ENCODE measurements around the gene PAX5. TPM values are rescaled to one million over a fixed set of nuclear protein-coding genes. Genes with fewer than 3 reads are reported as not detected.

Gene PAX5
- polyA plus RNA-seq, 1 of the 3 experiments (the other 2 are of a cell fraction): 0.05 TPM

- 0 out of 2 replicates have a peak, but pooled peaks cover under 1% of the 10 kb centered on the region for H3K9me3 ChIP-seq
- DNase-seq: no peak
- H3K27ac ChIP-seq (ENCODE audit: low read depth in 2 of 2, low read length in 1 of 2): no peak overlapping the region
- H2AFZ ChIP-seq (ENCODE audit: low read depth): no peak overlapping the region
- POLR2A ChIA-PET: no interaction called here
- no peak overlapping the region for H3K4me2 ChIP-seq
- no peaks in the 10 kb centered on the region for H4K20me1 ChIP-seq (ENCODE audit: insufficient read depth)
- H3K27me3 ChIP-seq (ENCODE audit: insufficient read depth): peaks cover 36% of the 10 kb centered on the region; the same call in 1 of the 2 replicates
- H3K4me1 ChIP-seq (ENCODE audit: control insufficient read depth in 1 of 2, insufficient read depth in 2 of 2, low read depth in 1 of 2, low read length in 1 of 2): no peaks in the 10 kb centered on the region; a peak in 1 of 4 replicates
- TF ChIP-seq FOXJ3 (CRISPR knock-in tag; IDR thresholded peaks at IDR 0.05) (no peak), TCF12 (IDR thresholded peaks at IDR 0.05) (no peak), CHD2 (IDR thresholded peaks at IDR 0.05; ENCODE audit: low read length, partially characterized antibody) (no peak), SIN3A (IDR thresholded peaks at IDR 0.05; ENCODE audit: borderline replicate concordance, low read depth, low read length) (no peak), EP300 (IDR thresholded peaks at IDR 0.05; ENCODE audit: borderline replicate concordance in 1 of 2, low read depth in 1 of 2, low read length in 1 of 2) (no peak), CTCF (IDR thresholded peaks at IDR 0.05) (no peak), TEAD4 (IDR thresholded peaks at IDR 0.05; ENCODE audit: borderline replicate concordance, insufficient read depth) (no peak), GATA2 (CRISPR knock-in tag; IDR thresholded peaks at IDR 0.05) (no peak), REST (IDR thresholded peaks at IDR 0.05; ENCODE audit: low read depth, low read length) (no peak), FOXM1 (IDR thresholded peaks at IDR 0.05; ENCODE audit: low read depth) (no peak), TAF1 (IDR thresholded peaks at IDR 0.05; ENCODE audit: borderline replicate concordance, low read depth, low read length) (no peak), NRF1 (IDR thresholded peaks at IDR 0.05; ENCODE audit: low read depth, low read length) (no peak), USF2 (IDR thresholded peaks at IDR 0.05; ENCODE audit: borderline replicate concordance, low read depth, low read length) (no peak), JUND (IDR thresholded peaks at IDR 0.05) (no peak)
- H3K4me3 ChIP-seq (ENCODE audit: low read depth in 2 of 2, low read length in 1 of 2): no peak overlapping the region
- H3K79me2 ChIP-seq (ENCODE audit: insufficient read depth): no peaks in the 10 kb centered on the region
- no peaks in the 10 kb centered on the region for H3F3A ChIP-seq (replicated peaks; ENCODE audit: insufficient read depth)
- H3K36me3 ChIP-seq (replicated peaks in 1 of 2; ENCODE audit: control insufficient read depth in 1 of 2, insufficient read depth in 2 of 2, low read length in 1 of 2): no peaks in the 10 kb centered on the region
- CTCF ChIA-PET: interaction anchor here (1.0 to 2.7 kb wide), 2 partner anchors 11 to 37 kb away, joined by 4 to 10 read pairs; no protein-coding TSS in a partner anchor
- H3K9ac ChIP-seq: no peak overlapping the region
- H3K9me2 ChIP-seq: no peaks in the 10 kb centered on the region
- WGBS (ENCODE audit: low lambda C conversion rate): 76% methylated on average over 6 of the region's 6 CpGs
Observed at GRCh38 chr9:36911037-36911436, 123.0 kb downstream of the PAX5 start.
